Measurements from ENCODE around the gene COBL. TPM values are rescaled to one million over a fixed set of nuclear protein-coding genes. Genes with fewer than 3 reads are reported as not detected.

The COBL gene
- total RNA-seq, 4 donors from 2014 or later: 1.1 to 27.7 (median 15.2) TPM

GRCh38 chr7:51256916-51257315 is 59.7 kb downstream of the COBL start:
- DNase-seq (ENCODE audit: low spot score): no peak
- no peak for TF ChIP-seq CTCF (IDR thresholded peaks at IDR 0.05)
- no peak for ATAC-seq (ENCODE audit: low FRiP score)

DNA sequence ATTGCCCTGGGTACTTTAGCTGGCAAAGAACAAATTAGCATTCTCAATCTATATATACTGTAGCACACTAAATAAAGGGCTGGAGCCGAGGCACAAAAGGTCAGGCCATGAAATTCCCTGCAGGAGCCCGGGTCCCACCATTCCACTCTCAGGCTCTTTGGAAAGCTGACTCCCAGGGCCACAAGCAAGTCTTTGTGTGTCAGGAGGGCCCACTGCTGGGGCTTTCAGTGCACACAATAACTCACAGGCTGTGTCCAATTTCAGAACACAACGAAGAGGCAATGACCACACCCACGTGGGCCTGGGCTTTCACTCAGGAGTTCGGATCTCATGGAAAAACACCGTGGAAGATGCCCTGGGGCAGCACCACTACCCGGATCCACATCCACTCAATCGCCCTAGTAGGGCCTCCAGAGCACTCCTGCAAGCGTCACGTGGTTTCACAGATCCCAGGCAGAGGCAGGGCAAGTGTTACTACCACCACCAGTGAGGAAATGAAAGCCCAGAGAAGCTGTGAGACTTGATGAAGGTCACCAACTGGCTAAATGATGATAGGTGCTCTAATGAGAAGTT is 60.3 kb downstream of the COBL start:
- DNase-seq (ENCODE audit: low spot score): no peak
- TF ChIP-seq CTCF (IDR thresholded peaks at IDR 0.05): no peak
- ATAC-seq (ENCODE audit: low FRiP score): no peak

- DNase-seq (ENCODE audit: low spot score) (no peak), ATAC-seq (ENCODE audit: low FRiP score) (no peak)
- no peak for TF ChIP-seq CTCF (IDR thresholded peaks at IDR 0.05)
Measured at GRCh38 chr7:51255536-51256208, 60.9 kb downstream of the COBL start.

GRCh38 chr7:51255036-51255435 is 61.6 kb downstream of the COBL start:
- DNase-seq (ENCODE audit: low spot score) (no peak), ATAC-seq (ENCODE audit: low FRiP score) (no peak)
- TF ChIP-seq CTCF (IDR thresholded peaks at IDR 0.05): no peak

DNA sequence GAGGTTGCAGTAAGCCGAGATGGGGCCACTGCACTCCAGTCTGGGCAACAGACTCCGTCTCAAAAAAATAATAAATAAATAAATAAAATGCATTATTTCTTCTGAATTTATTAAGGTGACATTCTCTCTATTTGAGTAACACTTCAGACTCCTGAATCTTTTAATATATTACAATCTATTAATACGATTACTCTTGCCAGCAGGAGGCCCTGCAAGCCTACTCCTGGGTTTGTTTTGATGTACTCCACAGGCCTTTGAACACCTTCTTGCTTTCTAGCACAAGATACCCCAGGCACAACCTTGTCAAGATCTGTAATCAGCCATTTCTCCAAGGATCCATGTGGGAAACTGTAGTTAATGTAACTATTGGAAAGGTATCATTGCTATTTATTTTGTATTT is 63.5 kb downstream of the COBL start:
- ATAC-seq (ENCODE audit: low FRiP score): no peak
- TF ChIP-seq CTCF (IDR thresholded peaks at IDR 0.05): no peak
- no peak for DNase-seq (ENCODE audit: low spot score)

DNA sequence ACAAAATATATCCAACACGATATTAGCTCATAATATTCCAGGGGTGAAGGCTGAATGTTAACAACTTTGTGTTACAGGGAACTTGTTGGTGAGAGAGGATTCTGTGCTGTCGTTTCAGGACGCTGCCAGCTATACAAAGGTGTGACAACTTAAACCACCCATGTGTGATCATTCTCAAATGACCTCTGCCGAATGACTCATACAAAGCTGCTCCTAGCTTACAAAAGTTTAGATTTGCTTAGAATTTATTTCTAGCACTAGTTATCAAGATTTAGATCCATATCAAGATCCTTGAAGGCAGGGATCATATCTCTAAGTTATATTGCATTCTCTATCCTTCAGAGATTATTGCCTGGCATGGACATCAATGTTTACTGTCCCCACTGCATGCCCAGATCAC is 65.3 kb downstream of the COBL start:
- TF ChIP-seq CTCF (IDR thresholded peaks at IDR 0.05): no peak
- DNase-seq (ENCODE audit: low spot score) (no peak), ATAC-seq (ENCODE audit: low FRiP score) (no peak)

- DNase-seq (ENCODE audit: low spot score) (no peak), ATAC-seq (ENCODE audit: low FRiP score) (no peak)
- TF ChIP-seq CTCF (IDR thresholded peaks at IDR 0.05): no peak
Measured at GRCh38 chr7:51250512-51250911, 66.1 kb downstream of the COBL start.

Data from omental fat pad (tissue), 4 donors.